ENCODE results near the gene ERC2. TPM values are rescaled to one million over a fixed set of nuclear protein-coding genes. Genes with fewer than 3 reads are reported as not detected.

ERC2 gene
- total RNA-seq, 1 experiment from 2014 or later, result not detected

GRCh38 chr3:56253941-56254665 lies 214.2 kb downstream of the ERC2 start:
- DNase-seq (ENCODE audit: low spot score), result no peak

DNA sequence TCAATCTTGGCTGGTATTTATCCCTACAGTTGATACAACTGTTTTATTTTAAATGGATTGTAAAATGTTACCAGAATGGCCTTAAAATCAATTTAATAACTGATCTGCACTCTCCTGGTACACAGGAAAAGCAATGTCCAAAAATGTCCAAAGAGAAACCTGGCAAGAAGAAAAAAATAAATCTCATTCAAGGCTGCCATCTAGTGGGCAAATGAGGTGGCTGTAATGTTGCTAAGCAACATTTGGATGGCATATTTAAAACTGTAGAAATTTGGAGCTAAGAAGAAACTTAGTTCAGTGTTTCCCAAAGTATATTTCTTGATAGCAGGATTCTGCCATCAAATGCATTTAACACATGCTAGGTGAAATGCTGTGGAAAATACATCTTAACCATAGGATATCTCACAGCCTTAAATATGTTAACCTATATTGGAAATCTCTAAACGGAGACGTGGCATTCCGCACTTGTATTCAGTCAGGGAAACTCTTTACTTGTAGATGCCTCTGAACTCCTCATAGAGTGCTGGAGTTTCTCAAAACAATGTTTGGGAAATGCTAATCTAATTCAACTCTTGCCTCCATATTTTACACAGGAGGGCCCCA lies 216.8 kb downstream of the ERC2 start:
- DNase-seq (ENCODE audit: low spot score), result peak; percentile 51

GRCh38 chr3:56248021-56248420 lies 220.2 kb downstream of the ERC2 start:
- DNase-seq (ENCODE audit: low spot score), result no peak

GRCh38 chr3:56238299-56238698 lies 230.0 kb downstream of the ERC2 start:
- DNase-seq (ENCODE audit: low spot score), result no peak

- DNase-seq (ENCODE audit: low spot score), result no peak
Observed at GRCh38 chr3:56233742-56234141, 234.5 kb downstream of the ERC2 start.

DNA sequence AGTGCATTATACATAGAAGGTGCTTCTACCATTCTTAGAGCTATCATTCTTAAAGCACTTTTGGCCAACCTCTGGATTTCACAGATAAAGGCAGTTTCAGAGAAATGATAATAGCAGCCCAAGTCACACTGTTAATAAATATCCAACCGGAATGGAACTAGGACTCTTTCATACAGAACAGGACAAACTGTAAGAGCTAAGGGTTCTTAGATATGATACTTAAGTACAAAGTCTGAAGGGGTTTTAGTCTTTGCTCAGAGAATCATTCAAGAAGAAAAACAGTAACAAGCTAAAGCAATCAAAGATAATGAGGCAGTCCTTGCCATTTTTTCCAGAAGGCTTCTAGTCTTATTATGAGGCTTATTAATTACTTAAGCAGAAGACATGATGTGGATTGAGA lies 239.0 kb downstream of the ERC2 start:
- DNase-seq (ENCODE audit: low spot score), result no peak

DNA sequence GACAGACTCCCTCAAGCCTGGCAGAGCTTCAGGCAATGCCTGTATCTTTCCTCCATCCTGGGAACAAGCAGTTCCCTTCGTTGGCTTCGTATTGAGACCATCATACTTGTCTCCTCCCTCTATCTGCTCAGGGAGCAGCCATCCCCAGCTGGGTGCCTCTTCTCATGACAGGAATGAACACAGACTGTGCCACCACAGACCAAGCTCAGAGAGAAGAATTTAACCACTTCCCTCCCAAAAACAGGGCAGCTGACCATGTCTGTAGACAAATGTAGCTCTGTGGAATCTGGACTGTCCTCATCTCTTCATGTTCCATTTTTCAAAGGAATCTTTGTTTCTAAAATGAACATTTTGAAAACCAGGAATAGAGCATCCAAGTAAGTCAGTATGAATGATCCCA lies 245.4 kb downstream of the ERC2 start:
- no peak for DNase-seq (ENCODE audit: low spot score)

DNA sequence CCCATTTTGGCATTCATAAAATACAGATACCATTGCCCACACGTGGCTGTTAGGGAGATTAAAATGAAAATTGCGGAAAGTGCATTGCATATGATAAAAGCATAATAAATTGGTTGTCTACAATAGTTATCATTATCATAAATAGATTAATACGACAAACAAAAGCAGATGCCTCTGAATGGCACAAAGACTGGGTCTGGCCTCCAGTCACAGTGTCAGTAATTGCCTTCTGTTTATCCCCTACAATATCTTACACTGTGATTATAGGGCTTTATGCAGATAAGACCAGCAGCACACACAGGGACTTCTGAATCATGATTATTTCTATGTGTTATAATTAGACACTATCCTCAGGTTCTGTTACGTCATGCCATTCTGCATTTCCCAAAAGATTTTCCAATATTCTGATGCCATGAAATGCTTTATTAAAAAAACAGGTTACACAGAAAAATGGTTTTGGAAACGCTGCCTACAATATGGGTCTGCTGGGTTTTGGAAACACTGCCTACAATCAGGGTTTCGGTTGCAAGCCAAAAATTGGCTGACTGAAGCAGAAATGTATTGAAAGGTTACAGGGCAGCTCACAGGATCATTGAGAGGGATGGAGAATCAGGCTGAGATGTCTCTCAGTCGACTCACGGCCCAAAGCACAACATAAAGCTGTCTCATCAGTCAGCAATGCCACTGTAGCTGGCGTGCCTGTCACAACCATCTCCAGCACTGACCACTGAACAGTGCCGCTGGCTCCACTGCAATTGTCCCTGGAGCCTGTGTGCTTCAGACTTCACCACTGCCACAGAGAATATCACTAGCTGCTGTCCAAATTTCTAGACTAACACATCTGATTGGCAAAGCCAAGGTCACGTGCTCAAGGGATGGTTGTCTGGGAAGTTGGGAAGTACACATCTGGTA lies 248.1 kb downstream of the ERC2 start:
- no peak for DNase-seq (ENCODE audit: low spot score)

- no peak for DNase-seq (ENCODE audit: low spot score)
Observed at GRCh38 chr3:56209982-56210751, 258.1 kb downstream of the ERC2 start.

GRCh38 chr3:56207922-56208321 lies 260.3 kb downstream of the ERC2 start:
- DNase-seq (ENCODE audit: low spot score), result no peak

GRCh38 chr3:56205406-56205805 lies 262.9 kb downstream of the ERC2 start:
- DNase-seq (ENCODE audit: low spot score), result no peak

DNA sequence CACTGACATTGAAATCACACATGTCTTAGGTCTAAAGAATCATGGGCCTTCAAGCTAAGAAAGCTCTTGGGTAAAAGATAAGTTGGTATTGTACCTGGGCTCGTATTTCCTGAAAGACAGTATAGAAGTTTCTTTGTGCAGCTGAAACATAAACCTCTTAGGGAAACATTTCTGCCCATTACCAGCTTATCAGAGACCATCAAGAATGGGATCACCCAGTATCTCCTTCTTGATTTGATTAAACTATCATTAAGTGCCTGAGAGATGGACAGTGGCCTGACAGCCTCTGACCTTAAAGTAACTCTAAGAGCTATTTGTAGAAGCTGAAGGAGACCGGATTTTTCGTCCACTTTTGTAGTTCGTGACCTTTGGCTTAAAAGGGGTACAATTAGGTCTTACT lies 265.3 kb downstream of the ERC2 start:
- no peak for DNase-seq (ENCODE audit: low spot score)

- no peak for DNase-seq (ENCODE audit: low spot score)
Observed at GRCh38 chr3:56201407-56201806, 266.9 kb downstream of the ERC2 start.

DNA sequence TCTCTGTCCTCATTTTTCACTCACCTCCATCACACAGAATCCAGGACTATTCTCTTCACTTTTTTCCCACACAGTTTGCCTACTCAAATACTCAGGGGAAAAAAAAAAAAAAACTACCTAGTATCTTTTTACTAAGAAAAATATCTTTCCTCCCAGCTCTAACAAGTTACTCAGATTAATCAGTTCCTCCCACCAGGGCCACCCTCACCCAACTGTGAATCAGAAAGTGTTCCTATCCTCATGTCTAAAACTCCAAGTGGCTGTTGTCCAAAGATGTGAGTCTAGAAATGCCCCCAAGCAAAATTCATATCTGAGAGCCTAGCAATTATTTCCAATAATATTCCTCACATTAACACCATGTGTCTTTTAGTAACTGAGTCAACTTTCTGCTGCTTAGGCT lies 268.0 kb downstream of the ERC2 start:
- DNase-seq (ENCODE audit: low spot score), result no peak

GRCh38 chr3:56197991-56198390 lies 270.3 kb downstream of the ERC2 start:
- DNase-seq (ENCODE audit: low spot score), result no peak

DNA sequence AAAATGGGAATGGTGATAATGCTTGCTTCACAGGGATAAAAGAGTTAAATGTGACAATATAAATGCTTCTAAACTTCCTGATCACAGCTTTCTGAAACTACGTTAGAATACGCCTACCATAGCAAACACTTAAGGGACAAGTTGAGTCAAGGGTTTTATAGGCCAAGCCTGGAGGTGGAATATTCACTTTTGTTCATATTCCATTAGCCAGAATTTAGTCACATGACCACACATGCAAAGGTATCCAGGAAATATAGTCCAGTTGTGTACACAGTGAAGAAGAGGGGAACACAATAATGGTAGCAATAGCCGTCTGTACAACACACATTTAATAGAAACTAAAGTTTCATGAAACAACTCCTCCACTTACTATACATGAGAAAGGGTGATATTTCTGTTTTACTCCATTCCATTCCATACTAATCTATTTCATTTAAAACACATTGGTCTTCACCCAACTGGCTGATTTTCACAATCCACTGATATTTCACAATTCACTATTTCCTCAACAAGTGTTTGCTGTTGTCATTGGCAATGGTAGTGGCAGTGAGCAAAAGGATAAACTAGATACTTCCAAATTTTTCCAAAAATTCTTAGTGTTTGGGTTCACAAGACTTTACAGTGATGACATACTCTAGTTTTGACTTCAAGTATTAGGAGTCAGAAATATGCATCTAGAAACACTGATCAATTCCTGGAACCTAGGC lies 270.9 kb downstream of the ERC2 start:
- DNase-seq (ENCODE audit: low spot score), result no peak

DNA sequence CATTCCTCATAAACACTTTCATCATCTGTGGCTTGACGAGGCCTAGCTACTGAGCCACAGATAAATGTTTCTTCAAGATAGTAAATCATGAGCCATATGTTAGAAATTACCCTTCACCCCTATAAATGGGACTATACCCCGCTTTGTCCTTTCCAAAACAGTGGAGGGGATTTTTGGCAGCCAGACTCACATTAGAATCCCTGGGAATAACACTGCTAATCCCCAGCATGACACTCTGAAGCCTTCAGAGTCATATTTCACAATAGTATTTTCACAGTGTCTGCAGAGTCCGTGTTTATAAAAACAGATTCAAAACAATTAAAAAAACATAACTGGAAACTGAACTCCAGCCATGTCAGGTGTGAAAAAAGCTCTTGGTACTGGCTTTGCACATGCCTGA lies 271.6 kb downstream of the ERC2 start:
- no peak for DNase-seq (ENCODE audit: low spot score)

DNA sequence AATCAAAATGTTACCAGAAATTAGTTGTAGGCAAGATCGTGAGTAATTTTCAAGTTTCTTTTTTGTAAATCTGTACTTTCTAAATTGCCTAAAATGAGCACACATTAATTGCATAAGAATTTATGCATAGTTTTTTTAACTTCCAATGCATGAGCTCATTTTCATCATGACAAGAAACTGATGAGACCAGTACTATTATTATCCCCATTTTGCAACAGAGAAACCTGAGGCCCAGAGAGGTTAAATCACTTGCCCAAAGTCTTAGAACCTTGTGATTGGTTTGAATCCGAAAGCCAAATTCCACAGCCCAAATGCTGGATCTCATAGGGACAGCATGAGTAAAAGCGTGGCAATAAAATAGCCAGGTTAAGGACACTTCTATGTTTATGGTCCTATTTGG lies 274.7 kb downstream of the ERC2 start:
- DNase-seq (ENCODE audit: low spot score), result no peak

- DNase-seq (ENCODE audit: low spot score), result no peak
Observed at GRCh38 chr3:56192001-56192400, 276.3 kb downstream of the ERC2 start.

GRCh38 chr3:56190771-56191305 lies 277.4 kb downstream of the ERC2 start:
- DNase-seq (ENCODE audit: low spot score), result no peak

DNA sequence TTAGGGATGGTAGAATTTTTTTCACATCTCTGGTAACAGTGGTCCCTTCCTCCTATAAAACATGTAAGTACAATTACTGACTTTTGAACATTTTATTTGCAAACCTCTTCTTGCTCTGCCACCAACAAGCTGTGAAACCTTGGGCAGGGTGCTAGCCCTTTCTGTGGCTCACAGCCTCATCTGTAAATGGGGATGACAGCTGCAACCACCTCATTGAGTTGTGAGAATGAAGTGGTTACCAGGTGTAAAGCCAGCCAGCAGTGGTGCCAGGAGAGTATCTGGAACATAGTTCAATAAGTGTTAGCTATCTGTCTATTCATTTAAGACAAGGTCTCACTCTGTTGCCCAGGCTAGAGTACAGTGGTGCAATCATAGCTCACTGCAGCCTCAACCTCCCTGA lies 278.1 kb downstream of the ERC2 start:
- no peak for DNase-seq (ENCODE audit: low spot score)
